GM19468 (cell line): ENCODE results near the gene APP.
"Not testable (repeated sequence)": the region's sequence is repeated elsewhere in the genome, so short reads cannot be mapped to it uniquely, and the experiment has no call there.

Source experiments
- ATAC-seq: cut with Tn5 transposase; IDR thresholded peaks from one replicate; pipeline ENCODE4 v1.9.1; 2021; ENCODE audit warnings: mild to moderate bottlenecking, moderate library complexity, moderate number of reproducible peaks; ENCODE audit not compliant: unreplicated experiment; ENCODE audit errors: extremely low read depth

The APP gene

GRCh38 chr21:26165331-26165730 is 5.2 kb downstream of the APP start:
- ATAC-seq: no peak

GRCh38 chr21:26164311-26164710 is 6.3 kb downstream of the APP start:
- ATAC-seq: no peak

- ATAC-seq: no peak
These were observed 8.5 kb downstream of the APP start for GRCh38 chr21:26162081-26162480.

- ATAC-seq: no peak
These were observed 10.7 kb downstream of the APP start for GRCh38 chr21:26159869-26160268.

GRCh38 chr21:26157801-26158200 is 12.8 kb downstream of the APP start:
- no peak for ATAC-seq

GRCh38 chr21:26154753-26155152 is 15.8 kb downstream of the APP start:
- ATAC-seq: no peak

GRCh38 chr21:26153758-26154157 is 16.8 kb downstream of the APP start:
- no peak for ATAC-seq

GRCh38 chr21:26148840-26149354 is 21.7 kb downstream of the APP start:
- no peak for ATAC-seq

- no peak for ATAC-seq
These were observed 22.3 kb downstream of the APP start for GRCh38 chr21:26148071-26148839.

- ATAC-seq: no peak
These were observed 23.0 kb downstream of the APP start for GRCh38 chr21:26147535-26147934.

- no peak for ATAC-seq
These were observed 23.9 kb downstream of the APP start for GRCh38 chr21:26146681-26147080.

- ATAC-seq: no peak
These were observed 26.5 kb downstream of the APP start for GRCh38 chr21:26144031-26144430.

- ATAC-seq: no peak
These were observed 28.2 kb downstream of the APP start for GRCh38 chr21:26142363-26142762.

- ATAC-seq: no peak
These were observed 29.6 kb downstream of the APP start for GRCh38 chr21:26140926-26141325.

GRCh38 chr21:26140164-26140579 is 30.4 kb downstream of the APP start:
- ATAC-seq: no peak

- no peak for ATAC-seq
These were observed 31.8 kb downstream of the APP start for GRCh38 chr21:26138615-26139257.

- ATAC-seq: no peak
These were observed 33.0 kb downstream of the APP start for GRCh38 chr21:26137379-26138060.

- peak; percentile 66 for ATAC-seq
These were observed 33.9 kb downstream of the APP start for GRCh38 chr21:26136671-26137070.

GRCh38 chr21:26135520-26135919 is 35.0 kb downstream of the APP start:
- no peak for ATAC-seq

GRCh38 chr21:26131554-26131953 is 39.0 kb downstream of the APP start:
- no peak for ATAC-seq

GRCh38 chr21:26131053-26131452 is 39.5 kb downstream of the APP start:
- not testable (repeated sequence) for ATAC-seq
